ENCODE measurements around the gene RPS21.

Gene RPS21

DNA sequence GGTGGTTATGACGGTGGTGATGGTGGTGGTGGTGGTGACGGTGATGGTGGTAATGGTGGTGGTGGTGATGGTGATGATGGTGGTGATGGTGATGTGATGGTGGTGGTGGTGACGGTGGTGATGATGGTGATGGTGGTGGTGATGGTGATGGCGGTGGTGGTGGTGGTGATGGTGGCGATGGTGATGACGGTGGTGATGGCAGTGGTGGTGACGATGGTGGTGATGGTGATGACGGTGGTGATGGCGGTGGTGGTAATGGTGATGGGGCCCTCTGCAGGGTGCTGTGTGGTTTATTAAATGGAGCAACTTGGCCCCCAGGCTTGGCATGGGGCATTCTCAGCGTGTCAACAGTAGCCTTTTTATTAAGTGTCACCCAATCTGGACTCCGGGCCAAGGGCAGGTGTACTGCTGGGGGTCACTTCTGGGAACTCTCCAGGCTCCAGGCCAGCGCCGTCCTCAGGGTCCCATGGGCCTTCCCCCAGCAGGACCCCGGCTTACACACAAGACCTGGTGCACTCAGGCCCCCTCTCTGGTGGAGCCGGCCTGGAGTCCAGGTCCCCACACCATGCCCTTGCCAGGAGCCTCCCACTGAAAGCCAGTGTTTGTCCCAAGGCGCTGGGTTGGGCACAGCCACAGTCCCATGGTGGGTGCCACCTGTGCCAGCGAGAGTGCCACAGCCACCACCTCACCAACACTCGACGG lies 11.4 kb downstream of the RPS21 start:
- Histone ChIP-seq H3K36me3 (peaks cover 51% of the 10 kb centered on the region), H3K27ac (no peak overlapping the region), H3K4me3 (ENCODE audit: low read depth in 1 of 2, low read length in 1 of 2) (no peak overlapping the region), H3K9me3 (no peaks in the 10 kb centered on the region), H3K4me1 (ENCODE audit: control insufficient read depth in 1 of 2, insufficient read depth in 1 of 2, low read depth in 1 of 2, low read length in 1 of 2) (no peaks in the 10 kb centered on the region), H3K27me3 (no peaks in the 10 kb centered on the region)
- TF ChIP-seq, protein P1, sequence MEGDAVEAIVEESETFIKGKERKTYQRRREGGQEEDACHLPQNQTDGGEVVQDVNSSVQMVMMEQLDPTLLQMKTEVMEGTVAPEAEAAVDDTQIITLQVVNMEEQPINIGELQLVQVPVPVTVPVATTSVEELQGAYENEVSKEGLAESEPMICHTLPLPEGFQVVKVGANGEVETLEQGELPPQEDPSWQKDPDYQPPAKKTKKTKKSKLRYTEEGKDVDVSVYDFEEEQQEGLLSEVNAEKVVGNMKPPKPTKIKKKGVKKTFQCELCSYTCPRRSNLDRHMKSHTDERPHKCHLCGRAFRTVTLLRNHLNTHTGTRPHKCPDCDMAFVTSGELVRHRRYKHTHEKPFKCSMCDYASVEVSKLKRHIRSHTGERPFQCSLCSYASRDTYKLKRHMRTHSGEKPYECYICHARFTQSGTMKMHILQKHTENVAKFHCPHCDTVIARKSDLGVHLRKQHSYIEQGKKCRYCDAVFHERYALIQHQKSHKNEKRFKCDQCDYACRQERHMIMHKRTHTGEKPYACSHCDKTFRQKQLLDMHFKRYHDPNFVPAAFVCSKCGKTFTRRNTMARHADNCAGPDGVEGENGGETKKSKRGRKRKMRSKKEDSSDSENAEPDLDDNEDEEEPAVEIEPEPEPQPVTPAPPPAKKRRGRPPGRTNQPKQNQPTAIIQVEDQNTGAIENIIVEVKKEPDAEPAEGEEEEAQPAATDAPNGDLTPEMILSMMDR (IDR thresholded peaks at IDR 0.05): no peak

DNA sequence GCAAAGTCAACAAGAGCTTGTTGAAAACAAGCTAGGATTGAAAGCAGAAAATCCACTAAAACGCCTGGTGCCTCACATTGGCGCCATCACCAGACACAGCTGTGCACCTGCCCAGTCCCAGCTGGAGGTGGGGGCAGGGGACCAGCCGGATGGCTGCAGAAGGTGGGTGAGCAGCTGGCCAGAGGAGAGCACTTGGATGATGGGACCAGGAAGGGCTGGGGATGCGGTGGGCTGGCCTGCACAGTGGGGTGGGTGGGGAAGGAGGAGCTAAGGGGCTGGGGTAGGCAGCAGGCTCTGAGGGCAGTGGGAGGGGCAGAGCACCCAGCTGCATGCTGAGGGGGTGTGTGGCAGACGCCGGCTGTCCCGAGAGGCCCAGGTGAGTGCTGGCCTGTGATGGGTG lies 13.1 kb downstream of the RPS21 start:
- H3K27ac ChIP-seq: no peak overlapping the region

DNA sequence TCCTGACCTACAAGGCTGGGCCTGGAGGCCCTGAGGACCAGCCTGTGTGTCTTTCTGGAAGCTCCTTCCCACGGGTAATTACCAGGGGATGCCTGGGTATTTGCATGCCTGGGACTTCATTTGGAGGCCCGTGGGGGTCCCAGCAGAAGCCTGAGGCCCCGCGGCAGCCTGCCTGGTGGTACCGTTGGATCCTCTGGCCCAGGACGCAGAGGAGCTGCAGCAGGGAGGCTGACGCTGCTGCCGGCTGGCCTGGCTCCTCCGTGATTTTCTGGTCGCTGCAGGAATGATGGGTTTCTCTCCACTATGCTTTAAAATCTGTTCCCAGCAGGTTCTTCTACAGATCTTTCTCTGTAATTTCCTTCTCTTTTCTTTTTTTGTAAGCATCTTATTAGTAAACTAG lies 13.6 kb downstream of the RPS21 start:
- no peaks in the 10 kb centered on the region for H3K27me3 ChIP-seq
- H3K9me3 ChIP-seq: no peaks in the 10 kb centered on the region
- TF ChIP-seq, protein P1 (IDR thresholded peaks at IDR 0.05): no peak
- no peak overlapping the region for H3K27ac ChIP-seq
- H3K4me3 ChIP-seq (ENCODE audit: low read depth in 1 of 2, low read length in 1 of 2): no peak overlapping the region
- H3K4me1 ChIP-seq (ENCODE audit: control insufficient read depth in 1 of 2, insufficient read depth in 1 of 2, low read depth in 1 of 2, low read length in 1 of 2): peaks cover 5 to 8% of the 10 kb centered on the region in 2 experiments
- peaks cover 32% of the 10 kb centered on the region for H3K36me3 ChIP-seq

More for the DNA sequence above, 13.1 kb downstream of the RPS21 start:
- H3K4me1 ChIP-seq (ENCODE audit: control insufficient read depth in 1 of 2, insufficient read depth in 1 of 2, low read depth in 1 of 2, low read length in 1 of 2): peaks cover 0 to 3% of the 10 kb centered on the region in 2 experiments
- TF ChIP-seq, protein P1 (IDR thresholded peaks at IDR 0.05): no peak
- H3K9me3 ChIP-seq: no peaks in the 10 kb centered on the region
- no peaks in the 10 kb centered on the region for H3K27me3 ChIP-seq
- H3K36me3 ChIP-seq: peaks cover 35% of the 10 kb centered on the region
- H3K4me3 ChIP-seq (ENCODE audit: low read depth in 1 of 2, low read length in 1 of 2): no peak overlapping the region

DNA sequence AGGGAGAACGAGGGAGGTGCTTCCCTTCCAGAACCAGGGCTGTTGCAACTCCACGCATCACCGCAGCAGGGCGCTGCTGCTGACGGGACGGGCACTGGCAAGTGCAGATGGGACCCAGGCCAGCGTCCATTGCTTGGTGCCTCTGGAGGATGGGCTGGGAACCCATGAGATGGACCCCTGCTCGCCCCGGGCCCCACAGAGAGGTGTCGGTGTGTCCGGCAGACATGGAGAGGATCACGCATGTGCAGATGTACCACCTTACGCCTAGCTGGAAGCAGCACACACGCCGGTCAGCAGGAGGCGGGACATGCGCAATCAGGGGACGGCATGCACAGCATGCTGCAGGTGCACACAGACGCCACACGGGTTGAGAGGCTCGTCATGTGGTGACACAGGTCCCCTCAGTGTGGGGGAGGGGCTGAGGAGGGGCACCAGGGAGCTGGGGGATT lies 14.5 kb downstream of the RPS21 start:
- TF ChIP-seq, protein P1 (IDR thresholded peaks at IDR 0.05): no peak
- Histone ChIP-seq H3K4me1 (ENCODE audit: control insufficient read depth in 1 of 2, insufficient read depth in 1 of 2, low read depth in 1 of 2, low read length in 1 of 2) (peaks cover 13 to 16% of the 10 kb centered on the region in 2 experiments), H3K36me3 (peaks cover 24% of the 10 kb centered on the region)

DNA sequence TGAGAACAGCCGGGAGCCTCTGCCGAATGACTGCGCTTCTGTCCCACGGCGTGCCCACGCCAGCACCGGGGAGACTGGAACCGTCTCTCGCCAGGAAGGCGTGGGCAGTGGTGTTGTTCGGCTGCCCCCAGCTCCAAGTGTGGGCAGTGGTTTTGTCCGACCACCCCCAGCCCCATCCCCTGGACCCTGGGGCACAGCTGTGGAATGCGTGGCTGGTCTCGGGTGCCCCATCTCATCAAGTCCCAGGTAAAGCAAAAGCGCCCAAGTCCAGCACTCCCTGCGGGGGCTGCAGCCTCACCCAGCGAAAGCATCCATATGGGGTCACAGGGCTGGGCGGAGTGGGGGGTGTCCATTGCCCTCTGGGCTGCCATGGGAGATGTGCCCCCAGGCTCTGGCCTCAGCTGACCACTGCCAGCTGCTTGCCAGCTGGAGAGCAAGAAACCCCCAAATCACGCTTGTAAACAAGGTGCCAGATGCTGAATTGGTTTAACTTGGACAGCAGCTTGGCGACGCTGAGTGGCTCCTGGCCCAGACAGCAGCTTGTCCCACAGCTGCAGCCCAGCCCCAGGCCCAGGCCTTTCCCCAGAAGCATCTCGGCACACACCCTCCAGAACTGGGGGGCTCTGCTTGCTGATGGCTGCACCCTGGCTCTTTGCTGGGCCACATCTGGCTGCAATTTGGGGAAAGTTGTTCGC lies 15.7 kb downstream of the RPS21 start:
- TF ChIP-seq, protein P1 (IDR thresholded peaks at IDR 0.05): no peak
- no peaks in the 10 kb centered on the region for H3K9me3 ChIP-seq
- no peak overlapping the region for H3K27ac ChIP-seq
- no peak overlapping the region for H3K4me3 ChIP-seq (ENCODE audit: low read depth in 1 of 2, low read length in 1 of 2)
- H3K27me3 ChIP-seq: no peaks in the 10 kb centered on the region
- peaks cover 19 to 23% of the 10 kb centered on the region in 2 experiments for H3K4me1 ChIP-seq (ENCODE audit: control insufficient read depth in 1 of 2, insufficient read depth in 1 of 2, low read depth in 1 of 2, low read length in 1 of 2)
- peaks cover 21% of the 10 kb centered on the region for H3K36me3 ChIP-seq

More for the DNA sequence above, 14.5 kb downstream of the RPS21 start:
- H3K27me3 ChIP-seq: no peaks in the 10 kb centered on the region
- H3K9me3 ChIP-seq: no peaks in the 10 kb centered on the region
- no peak overlapping the region for H3K4me3 ChIP-seq (ENCODE audit: low read depth in 1 of 2, low read length in 1 of 2)
- no peak overlapping the region for H3K27ac ChIP-seq
